GM18858 (cell line): Measurements from ENCODE around the gene UQCRFS1.
"Not testable (repeated sequence)": the region's sequence is repeated elsewhere in the genome, so short reads cannot be mapped to it uniquely, and the experiment has no call there.

Experiments
- ATAC-seq: cut with Tn5 transposase; IDR thresholded peaks from one replicate; pipeline ENCODE4 v1.9.1; 2021; ENCODE audit not compliant: unreplicated experiment

The UQCRFS1 gene

DNA sequence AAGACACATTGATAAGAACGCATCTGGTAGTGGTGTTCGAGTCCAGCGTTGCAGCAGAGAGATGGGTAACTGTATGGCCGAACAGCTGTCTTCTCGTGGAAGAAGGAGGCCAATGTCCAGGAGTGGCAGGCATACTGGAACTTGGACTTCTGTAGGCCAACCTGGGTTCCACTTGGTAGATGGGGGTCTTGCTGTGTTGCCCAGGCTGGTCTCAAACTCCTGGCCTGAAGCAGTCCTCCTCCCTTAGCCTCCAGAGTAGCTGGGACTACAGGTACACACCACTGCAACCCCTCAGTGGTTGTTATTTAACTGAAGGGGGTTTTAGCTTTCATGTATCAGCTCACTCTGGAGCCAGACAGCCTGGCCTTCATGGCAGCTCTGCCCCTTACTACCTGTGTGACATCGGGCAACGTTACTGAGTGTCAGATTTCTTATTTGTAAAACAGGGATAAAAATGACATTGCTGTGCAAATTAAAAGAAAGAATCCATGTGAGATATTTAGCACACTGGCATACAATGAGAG lies 2.4 kb upstream of the UQCRFS1 start:
- no peak for ATAC-seq

DNA sequence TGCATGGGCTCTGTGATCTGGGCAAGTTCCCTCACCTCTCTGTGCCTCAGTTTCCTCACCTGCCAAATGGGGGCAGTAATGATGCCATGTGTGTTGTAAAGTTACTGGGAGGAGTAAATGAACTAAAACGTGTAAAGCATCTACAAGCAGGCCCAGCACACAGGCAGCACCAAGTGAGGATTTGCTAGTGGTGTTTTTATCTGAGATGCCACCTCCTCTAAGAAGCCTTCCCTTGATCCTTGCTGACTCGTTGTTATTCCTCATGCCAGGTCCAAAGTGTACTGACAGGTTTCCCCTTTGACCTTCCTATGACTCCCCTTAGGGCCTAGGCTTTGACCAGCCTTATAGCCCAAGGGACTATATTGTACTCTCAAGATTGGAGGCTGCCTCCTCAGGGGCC lies 1.5 kb upstream of the UQCRFS1 start:
- no peak for ATAC-seq

DNA sequence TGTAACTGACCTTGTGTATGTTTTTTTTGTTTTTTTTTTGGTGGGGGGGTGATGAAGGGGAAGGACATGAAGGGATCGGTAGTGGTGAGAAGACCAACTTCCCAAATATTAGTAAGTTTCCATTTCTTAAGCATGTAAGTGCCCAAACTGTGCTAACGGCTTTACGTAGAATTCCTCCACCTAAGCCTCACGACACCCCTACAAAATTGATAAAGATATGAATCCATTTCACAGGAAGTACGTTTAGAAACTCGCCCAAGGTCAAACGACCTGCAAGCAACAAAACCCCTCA lies 649 bp downstream of the UQCRFS1 start:
- no peak for ATAC-seq

DNA sequence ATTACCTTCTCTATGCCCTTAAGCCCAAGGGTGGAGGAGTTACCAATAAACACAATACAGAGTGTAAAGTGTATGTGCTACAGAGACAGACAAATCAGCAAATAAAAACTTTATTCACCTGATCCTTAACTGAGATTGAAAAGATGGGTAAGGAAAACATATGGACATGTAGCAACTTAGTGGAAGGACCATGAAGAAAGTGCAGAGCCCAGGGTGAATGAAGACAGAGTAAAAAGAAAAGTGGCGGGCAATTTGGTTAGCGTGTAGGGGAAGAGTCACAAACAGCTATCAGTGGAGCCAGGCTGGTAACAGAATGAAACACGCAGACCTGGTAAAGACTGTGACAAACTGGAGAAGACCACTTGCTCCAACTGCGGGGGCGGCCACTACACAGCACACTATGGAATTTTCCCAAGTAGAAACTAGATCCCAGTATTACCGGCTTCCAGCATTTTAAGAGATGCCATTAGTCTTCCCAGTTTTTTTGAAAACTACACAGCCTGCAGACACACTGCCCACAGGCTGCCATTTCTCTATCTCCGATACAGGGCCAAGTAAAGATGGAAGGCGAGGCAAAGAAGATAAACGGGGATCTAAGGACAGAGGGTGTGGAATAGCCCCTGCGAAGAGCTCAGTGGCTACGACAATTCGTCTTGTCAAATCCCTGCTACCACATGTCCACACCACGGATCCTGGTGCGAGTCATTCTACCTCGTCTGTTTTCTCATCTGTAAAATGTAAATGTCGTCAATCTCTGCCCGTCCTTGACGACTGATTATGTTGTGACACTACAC lies 1.2 kb downstream of the UQCRFS1 start:
- no peak for ATAC-seq

DNA sequence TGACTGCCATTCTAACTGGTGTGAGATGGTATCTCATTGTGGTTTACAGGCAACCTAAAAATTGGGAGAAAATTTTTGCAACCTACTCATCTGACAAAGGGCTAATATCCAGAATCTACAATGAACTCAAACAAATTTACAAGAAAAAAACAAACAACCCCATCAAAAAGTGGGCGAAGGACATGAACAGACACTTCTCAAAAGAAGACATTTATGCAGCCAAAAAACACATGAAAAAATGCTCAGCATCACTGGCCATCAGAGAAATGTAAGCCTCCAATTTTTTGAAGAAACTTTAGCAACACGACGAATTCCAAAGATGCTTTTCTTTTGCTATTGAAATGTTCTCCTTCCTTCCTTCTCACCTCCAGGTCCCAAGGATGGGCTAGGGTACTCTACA lies 1.9 kb downstream of the UQCRFS1 start:
- not testable (repeated sequence) for ATAC-seq

DNA sequence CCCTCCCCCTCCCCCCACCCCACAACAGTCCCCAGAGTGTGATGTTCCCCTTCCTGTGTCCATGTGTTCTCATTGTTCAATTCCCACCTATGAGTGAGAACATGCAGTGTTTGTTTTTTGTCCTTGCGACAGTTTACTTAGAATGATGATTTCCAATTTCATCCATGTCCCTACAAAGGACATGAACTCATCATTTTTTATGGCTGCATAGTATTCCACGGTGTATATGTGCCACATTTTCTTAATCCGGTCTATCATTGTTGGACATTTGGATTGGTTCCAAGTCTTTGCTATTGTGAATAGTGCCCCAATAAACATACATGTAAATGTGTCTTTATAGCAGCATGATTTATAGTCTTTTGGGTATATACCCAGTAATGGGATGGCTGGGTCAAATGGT lies 2.4 kb downstream of the UQCRFS1 start:
- not testable (repeated sequence) for ATAC-seq

DNA sequence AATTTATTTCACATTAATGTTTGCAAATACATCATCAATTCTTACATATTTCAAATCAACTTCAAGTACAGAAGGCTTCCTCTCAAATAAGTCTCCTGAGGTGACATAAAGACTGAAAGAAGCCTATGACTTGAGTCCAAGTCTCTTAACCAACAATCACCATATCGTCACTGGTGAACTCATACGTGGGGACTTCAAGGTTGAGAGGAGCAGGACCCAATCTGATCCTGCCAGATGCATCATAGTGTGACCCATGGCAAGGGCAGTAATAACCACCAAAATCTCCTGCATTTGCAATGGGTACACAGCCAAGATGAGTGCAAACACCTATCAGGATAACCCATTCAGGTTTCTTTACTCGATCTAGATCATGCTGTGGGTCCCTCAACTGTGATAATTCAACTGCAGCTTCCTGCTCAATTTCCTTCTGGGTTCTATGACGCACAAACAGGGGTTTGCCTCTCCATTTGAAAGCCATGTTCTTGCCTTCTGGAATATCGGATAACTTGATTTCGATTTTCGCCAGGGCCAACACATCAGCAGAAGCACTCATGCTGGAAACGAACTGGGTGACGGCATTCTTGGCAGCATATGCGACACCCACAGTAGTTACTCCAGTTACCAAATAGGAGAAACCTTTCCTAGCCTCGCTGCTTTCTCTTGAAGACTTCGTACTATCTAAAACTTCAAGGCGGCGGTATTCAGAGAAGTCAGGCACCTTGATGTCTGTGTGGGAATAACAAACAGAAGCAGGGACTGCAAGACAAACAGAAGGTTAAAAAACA lies 5.4 kb downstream of the UQCRFS1 start:
- not testable (repeated sequence) for ATAC-seq

DNA sequence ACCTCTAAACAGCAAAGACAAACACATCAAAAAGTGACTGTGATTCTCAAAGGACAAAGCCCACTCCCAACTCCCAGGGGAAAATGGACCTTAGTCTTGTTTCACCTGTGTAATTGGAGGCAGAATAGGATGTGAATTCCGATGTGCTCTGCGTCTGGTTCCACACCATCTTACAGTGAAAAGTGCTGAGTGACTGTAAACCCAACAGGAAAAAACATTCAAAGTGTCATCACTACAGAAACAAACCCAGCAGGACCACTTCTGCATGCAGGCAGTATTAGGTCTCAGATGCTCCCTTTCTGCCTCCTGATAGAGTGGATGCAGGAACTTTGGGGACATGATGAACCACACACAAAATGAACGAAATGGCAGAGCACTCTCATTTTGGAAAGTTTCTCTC lies 6.5 kb downstream of the UQCRFS1 start:
- no peak for ATAC-seq

DNA sequence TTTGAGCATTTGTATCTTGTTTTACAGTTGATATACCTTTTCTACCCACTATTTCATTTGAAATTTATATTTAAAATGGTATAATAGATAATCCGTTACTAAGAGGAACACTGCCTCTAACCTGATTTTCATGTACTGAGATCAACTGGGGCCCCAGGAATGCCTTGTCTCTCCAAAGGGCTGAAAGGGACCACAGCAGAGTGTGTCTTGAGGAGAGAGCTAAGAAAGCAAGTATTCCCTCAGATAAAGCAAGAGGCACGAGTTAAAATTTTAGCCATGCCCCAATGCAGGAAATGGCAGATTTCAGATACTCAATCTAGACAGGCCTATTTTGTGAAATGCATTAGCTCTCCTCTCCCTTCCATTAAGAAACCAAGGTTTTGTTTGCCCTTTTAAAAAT lies 10.7 kb downstream of the UQCRFS1 start:
- no peak for ATAC-seq

DNA sequence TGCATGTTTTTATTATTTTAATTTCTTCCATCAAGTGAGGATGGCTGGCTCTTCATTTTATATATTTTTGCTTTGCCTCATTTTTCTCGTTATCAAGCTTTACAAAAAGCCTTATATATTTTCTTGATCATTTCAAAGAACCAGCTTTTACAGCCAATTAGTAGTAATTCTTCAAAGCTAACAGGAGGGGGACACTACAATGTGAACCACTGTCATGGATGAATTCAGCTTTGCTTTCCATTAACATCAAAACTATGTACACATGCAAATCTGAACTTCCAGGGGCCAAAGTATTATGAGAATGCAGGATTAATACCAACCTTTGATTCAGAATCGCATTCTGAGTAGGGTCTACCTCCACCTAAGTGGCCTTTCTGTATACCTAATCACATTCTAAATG lies 11.1 kb downstream of the UQCRFS1 start:
- no peak for ATAC-seq

DNA sequence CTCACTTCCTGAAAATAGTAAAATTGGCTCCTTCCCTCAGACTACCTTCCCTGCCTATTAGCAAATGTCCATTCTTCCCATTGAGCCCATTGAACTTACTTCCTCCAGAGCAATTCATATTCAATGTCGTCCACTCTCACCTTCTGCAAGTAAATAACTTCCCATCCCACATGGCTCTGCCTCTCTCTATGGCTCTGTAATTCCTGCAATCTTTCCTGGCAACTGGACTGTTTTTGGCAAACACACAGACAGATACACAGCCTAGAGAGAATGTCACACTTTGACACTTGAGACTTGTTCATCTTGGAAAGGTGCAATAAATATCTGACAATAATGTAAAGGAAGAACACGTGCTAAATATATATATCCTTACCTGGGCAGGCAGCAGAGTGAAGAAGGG lies 18.3 kb downstream of the UQCRFS1 start:
- ATAC-seq = no peak

DNA sequence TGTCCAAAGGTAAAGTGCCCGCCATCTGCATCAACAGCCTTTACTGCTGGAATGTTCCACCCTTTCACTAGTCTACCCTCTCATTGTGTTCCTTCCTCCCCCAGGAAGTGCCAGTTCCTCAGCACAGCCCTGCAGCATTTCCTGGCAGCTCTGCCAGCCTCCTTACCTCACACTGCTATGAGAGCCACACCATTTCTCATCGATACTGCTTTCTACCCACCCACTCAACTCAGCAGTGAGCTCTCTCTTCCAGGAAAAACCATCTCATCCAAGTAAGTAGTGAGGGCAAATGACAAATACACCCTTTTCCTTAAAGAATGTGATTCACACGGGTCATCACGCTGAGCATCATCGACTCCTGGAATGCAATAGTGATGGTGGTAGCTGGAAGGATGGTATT lies 19.8 kb downstream of the UQCRFS1 start:
- ATAC-seq = no peak

DNA sequence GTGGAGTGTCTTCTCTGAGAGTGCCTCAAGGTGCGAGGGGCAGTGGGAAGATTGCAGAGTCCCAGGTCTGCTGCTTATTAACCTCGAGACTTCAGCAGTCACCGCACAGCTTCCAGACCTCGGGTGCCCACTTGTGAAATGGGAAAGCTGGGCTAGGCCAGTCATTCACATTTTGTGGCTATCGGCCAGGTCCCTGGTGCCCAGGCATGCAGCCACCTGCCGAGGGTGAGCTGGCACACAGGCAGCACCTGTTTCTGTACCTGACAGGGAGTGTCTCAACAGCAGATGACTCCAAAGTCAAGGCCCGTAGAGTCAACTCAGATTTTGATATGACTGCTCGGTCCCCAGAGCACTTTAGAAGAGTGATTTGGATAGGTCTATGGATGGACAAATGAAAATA lies 21.9 kb downstream of the UQCRFS1 start:
- no peak for ATAC-seq

DNA sequence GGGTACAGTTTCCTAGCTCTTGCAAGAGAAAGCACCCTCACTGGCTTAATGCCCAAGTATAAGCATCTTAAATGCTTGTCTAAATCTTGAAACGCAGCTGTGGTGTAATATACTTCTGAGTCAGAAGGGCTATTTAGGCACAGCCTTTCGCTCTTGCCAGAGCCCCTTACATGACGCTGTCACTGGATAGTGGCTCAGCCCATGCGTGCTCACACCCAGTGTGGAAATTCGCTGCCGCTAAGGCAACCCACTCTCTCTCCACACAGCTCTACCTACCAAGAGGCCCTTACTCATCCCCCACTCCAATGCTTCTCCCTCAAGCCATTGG lies 24.0 kb downstream of the UQCRFS1 start:
- ATAC-seq = no peak

DNA sequence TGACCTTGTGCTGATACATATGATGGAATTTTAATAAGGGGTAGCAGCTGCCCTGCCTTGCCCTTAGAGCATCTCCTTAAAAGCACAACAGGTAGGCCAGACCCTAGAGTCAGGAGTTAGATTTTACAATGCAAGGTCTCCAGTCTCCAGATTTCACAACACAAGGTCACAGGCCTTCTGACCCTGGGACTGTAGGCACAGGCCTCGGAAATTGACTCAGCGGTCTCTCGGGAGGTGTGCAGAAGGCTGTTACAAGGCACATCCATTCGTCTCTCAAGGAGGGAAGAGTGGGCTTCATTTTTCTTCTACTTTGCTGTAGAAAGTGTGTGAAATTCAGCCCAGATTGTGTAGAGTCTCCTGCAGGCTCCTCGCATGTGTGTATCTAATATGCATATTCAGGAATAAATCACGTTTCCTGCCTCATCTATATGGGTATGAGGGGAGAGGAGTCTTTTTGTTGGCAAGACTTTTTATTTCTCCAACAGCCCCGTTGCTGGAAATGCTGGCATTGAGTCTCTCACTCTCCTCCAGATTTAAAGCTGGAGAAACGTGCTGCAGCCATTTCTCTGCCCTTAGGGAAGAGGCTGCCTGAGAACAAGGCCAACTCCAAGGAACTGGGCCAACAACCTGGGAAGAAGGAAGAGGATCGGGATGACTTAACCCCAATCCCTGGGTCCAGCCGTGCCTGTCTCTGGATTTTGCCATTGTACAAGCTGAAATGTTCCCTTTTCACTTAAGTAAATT lies 24.5 kb downstream of the UQCRFS1 start:
- no peak for ATAC-seq

DNA sequence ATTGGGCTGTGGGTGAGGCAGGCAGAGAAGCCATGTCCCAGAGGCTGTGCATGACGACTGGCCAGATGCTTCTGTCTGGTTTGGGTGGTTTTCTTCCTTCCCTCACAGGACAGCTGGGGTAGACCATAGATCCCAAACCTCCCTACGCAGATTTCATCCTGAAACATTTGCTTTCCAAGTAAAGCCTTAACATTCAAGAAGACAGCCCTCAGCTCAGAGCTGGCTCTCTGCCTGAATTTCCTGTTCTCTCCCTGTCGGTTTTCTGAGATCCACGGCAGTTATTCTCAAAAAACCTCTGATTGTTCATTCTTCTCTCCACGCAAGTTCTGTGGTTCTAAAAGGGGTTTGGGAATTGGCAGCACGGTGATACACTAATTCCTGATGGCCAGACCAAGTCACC lies 25.3 kb downstream of the UQCRFS1 start:
- ATAC-seq = no peak

DNA sequence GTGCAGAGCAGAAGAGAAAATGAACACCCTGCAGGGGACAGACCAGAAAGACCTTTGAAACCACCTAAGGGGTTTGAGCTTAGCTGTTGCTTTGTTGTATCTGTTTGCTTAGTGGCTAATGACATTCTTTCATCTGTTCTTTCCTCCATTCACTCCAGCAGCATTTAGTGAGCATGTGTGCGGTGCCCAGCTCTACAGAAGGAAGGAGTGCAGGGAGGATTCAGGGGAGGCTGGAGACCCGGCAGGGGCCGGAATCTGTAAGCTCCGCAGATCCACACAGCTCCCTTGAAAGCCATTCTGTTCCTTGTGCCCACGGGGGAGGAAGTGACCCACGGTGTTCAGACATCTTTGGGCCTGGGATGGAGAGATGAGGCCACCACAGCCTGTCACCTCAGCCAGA lies 27.5 kb downstream of the UQCRFS1 start:
- ATAC-seq = no peak

DNA sequence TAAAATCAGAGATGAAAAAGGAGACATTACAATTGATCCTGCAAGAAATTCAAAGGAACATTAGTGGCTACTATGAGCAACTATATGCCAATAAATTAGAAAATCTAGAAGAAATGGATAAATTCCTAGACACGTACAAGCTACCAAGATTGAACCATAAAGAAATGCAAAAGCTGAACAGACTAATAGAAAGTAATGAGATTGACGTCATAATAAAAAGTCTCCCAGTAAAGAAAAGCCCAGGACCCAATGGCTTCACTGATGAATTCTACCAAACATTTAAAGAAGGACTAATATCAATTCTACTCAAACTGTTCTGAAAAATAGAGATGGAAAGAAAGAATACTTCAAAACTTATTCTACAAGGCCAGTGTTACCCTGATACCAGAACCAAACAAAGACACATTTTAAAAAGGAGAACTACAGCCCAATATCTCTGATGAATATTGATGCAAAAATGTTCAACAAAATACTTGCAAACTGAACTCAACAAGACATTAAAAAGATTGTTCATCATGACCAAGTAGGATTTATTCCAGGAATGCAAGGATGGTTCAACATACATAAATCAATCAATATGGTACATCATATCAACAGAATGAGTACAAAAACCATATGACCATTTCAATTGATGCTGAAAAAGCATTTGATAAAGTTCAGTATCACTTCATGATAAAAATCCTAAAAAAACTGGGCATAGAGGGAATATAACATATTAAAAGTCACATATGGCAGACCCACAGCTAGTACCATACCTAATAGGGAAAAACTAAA lies 35.8 kb downstream of the UQCRFS1 start:
- no peak for ATAC-seq

DNA sequence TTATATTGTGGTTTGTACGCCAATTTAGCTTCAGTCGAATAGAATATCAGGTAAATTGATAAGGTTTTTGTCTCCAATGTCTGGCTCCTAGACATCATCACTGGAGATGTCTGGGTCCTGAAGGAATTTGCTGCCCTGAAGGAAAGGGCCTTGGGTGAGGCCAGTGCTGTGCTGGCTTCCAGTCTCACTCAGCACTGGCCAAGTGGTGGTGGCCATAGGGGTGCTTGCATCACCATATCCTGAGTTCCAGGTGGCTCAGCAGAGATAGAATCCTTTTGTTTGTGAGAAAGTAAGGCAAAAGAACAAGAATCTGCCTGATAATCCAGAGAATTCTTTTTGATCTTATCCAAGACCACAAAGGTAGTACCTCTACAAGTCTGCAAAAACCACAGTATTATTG lies 39.1 kb downstream of the UQCRFS1 start:
- ATAC-seq = no peak

DNA sequence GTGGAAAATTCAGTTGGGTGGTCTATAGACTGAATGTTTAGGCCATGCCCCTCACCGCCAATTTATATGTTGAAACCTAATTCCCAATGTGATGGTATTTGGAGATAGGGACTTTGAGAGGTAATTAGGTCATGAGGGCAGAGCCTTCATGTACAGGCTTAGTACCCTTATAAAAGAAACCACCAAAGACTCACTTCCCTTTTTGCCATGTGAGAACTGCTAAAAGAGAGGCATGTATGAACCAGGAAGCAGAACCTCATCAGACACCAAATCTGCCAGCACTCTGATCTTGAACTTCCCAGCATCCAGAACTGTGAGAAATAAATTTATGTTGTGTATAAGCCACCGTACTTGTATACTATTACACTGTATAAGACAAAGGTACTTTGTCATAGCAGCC lies 40.6 kb downstream of the UQCRFS1 start:
- ATAC-seq = no peak

DNA sequence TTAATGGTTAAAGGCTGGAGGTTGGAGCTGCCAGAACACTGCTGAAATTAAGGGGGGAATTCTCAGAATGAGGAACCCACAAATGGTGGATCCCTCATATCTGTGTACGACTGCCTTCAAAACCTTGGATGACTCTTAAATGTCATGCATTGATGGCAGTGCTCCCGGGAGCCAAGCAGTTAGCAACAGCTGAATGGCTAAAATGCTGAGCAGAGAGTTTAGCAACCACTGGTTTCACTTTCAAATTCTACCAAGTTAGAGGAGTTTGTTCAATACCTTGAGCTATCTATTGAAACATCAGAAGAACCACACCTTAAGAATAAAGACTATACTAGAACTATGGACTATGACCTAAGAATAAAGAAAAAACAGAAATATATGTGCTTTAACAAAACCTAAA lies 41.4 kb downstream of the UQCRFS1 start:
- no peak for ATAC-seq
